ENCODE data around the gene CIAO2A. TPM values are rescaled to one million over a fixed set of nuclear protein-coding genes. Genes with fewer than 3 reads are reported as not detected.
"Not testable (repeated sequence)": the region's sequence is repeated elsewhere in the genome, so short reads cannot be mapped to it uniquely, and the experiment has no call there.

CIAO2A gene
- total and polyA plus RNA-seq, 4 donors: 40.4 to 95.6 (median 82.8) TPM

GRCh38 chr15:64122444-64122843 is 28.8 kb upstream of the CIAO2A start:
- H3K4me1 ChIP-seq (ENCODE audit: control insufficient read depth in 5 of 5, insufficient read depth in 5 of 5, low read length in 5 of 5): peaks cover 0 to 4% (median 0%) of the 10 kb centered on the region in 5 donors
- no peaks in the 10 kb centered on the region for H3K27me3 ChIP-seq (ENCODE audit: control insufficient read depth in 3 of 3, insufficient read depth in 3 of 3, low read length in 2 of 3)
- peaks cover 24 to 64% (median 28%) of the 10 kb centered on the region in 4 donors for H3K36me3 ChIP-seq (ENCODE audit: control insufficient read depth in 4 of 4, insufficient read depth in 4 of 4, low read length in 4 of 4)
- H3K27ac ChIP-seq (ENCODE audit: low read depth in 1 of 2, low read length in 1 of 2): no peak overlapping the region
- ATAC-seq (ENCODE audit: insufficient read depth, low FRiP score): no peak
- peaks cover 0 to 2% (median 0%) of the 10 kb centered on the region in 4 donors for H3K9me3 ChIP-seq (ENCODE audit: control insufficient read depth in 4 of 4, insufficient read depth in 3 of 4, low read length in 3 of 4)
- 87 to 100% methylated on average over 1 of the region's 1 CpG for WGBS, 2 donors
- no peak overlapping the region for H3K4me3 ChIP-seq
- DNase-seq: no peak
- TF ChIP-seq CTCF (IDR thresholded peaks at IDR 0.05; ENCODE audit: control extremely low read depth, extremely low read depth): no peak
- H3K9ac ChIP-seq (ENCODE audit: insufficient read depth in 1 of 2, low read length in 2 of 2): no peak overlapping the region

- Histone ChIP-seq H3K9me3 (ENCODE audit: control insufficient read depth in 4 of 4, insufficient read depth in 3 of 4, low read length in 3 of 4) (peaks cover 0 to 2% (median 0%) of the 10 kb centered on the region in 4 donors), H3K9ac (ENCODE audit: insufficient read depth in 1 of 2, low read length in 2 of 2) (no peak overlapping the region), H3K4me1 (ENCODE audit: control insufficient read depth in 5 of 5, insufficient read depth in 5 of 5, low read length in 5 of 5) (no peaks in the 10 kb centered on the region), H3K27ac (ENCODE audit: low read depth in 1 of 2, low read length in 1 of 2) (no peak overlapping the region), H3K4me3 (no peak overlapping the region), H3K36me3 (ENCODE audit: control insufficient read depth in 4 of 4, insufficient read depth in 4 of 4, low read length in 4 of 4) (peaks cover 24 to 57% (median 26%) of the 10 kb centered on the region in 4 donors), H3K27me3 (ENCODE audit: control insufficient read depth in 3 of 3, insufficient read depth in 3 of 3, low read length in 2 of 3) (no peaks in the 10 kb centered on the region)
- TF ChIP-seq CTCF (IDR thresholded peaks at IDR 0.05; ENCODE audit: control extremely low read depth, extremely low read depth): no peak
- 89 to 91% methylated on average over 4 of the region's 4 CpGs for WGBS, 2 donors
- DNase-seq (no peak), ATAC-seq (ENCODE audit: insufficient read depth, low FRiP score) (no peak)
Measured at GRCh38 chr15:64121614-64122013, 28.0 kb upstream of the CIAO2A start.

- H3K9me3 ChIP-seq (ENCODE audit: control insufficient read depth in 4 of 4, insufficient read depth in 3 of 4, low read length in 3 of 4); DNase-seq; H3K4me3 ChIP-seq; ATAC-seq (ENCODE audit: insufficient read depth, low FRiP score); H3K27me3 ChIP-seq (ENCODE audit: control insufficient read depth in 3 of 3, insufficient read depth in 3 of 3, low read length in 2 of 3); H3K27ac ChIP-seq (ENCODE audit: low read depth in 1 of 2, low read length in 1 of 2); H3K4me1 ChIP-seq (ENCODE audit: control insufficient read depth in 5 of 5, insufficient read depth in 5 of 5, low read length in 5 of 5); H3K9ac ChIP-seq (ENCODE audit: insufficient read depth in 1 of 2, low read length in 2 of 2): not testable (repeated sequence)
- peaks cover 24 to 55% (median 28%) of the 10 kb centered on the region in 4 donors for H3K36me3 ChIP-seq (ENCODE audit: control insufficient read depth in 4 of 4, insufficient read depth in 4 of 4, low read length in 4 of 4)
- WGBS, 2 donors: 97% methylated on average over 2 of the region's 2 CpGs
Measured at GRCh38 chr15:64120322-64120721, 26.7 kb upstream of the CIAO2A start.

- Histone ChIP-seq H3K27me3 (ENCODE audit: control insufficient read depth in 3 of 3, insufficient read depth in 3 of 3, low read length in 2 of 3) (no peaks in the 10 kb centered on the region), H3K9ac (ENCODE audit: insufficient read depth in 1 of 2, low read length in 2 of 2) (no peak overlapping the region), H3K4me1 (ENCODE audit: control insufficient read depth in 5 of 5, insufficient read depth in 5 of 5, low read length in 5 of 5) (peaks cover 0 to 3% (median 0%) of the 10 kb centered on the region in 5 donors), H3K9me3 (ENCODE audit: control insufficient read depth in 4 of 4, insufficient read depth in 3 of 4, low read length in 3 of 4) (no peaks in the 10 kb centered on the region), H3K4me3 (no peak overlapping the region), H3K36me3 (ENCODE audit: control insufficient read depth in 4 of 4, insufficient read depth in 4 of 4, low read length in 4 of 4) (peaks cover 14 to 58% (median 28%) of the 10 kb centered on the region in 4 donors), H3K27ac (ENCODE audit: low read depth in 1 of 2, low read length in 1 of 2) (no peak overlapping the region)
- no peak for TF ChIP-seq CTCF (IDR thresholded peaks at IDR 0.05; ENCODE audit: control extremely low read depth, extremely low read depth)
- peak; percentile 62 for ATAC-seq (ENCODE audit: insufficient read depth, low FRiP score)
- WGBS, 2 donors: 70 to 86% methylated on average over 5 of the region's 5 CpGs
- DNase-seq: peak in 1 of 3 donors; percentile 34
Measured at GRCh38 chr15:64117759-64118487, 24.3 kb upstream of the CIAO2A start.
